D341Med (cell line): ENCODE results near the gene MEGF6.
"Not testable (repeated sequence)": the region's sequence is repeated elsewhere in the genome, so short reads cannot be mapped to it uniquely, and the experiment has no call there.

Experiments
- DNase-seq: peaks from one replicate; pipeline ENCODE4 v3.0.0; 2012; ENCODE audit warnings: low spot score

The MEGF6 gene

GRCh38 chr1:3575515-3575914, 35.8 kb downstream of the MEGF6 start:
- not testable (repeated sequence) for DNase-seq

GRCh38 chr1:3573500-3573899, 37.8 kb downstream of the MEGF6 start:
- no peak for DNase-seq

- not testable (repeated sequence) for DNase-seq
Measured at GRCh38 chr1:3572638-3573037, 38.7 kb downstream of the MEGF6 start.

- DNase-seq, result no peak
Measured at GRCh38 chr1:3571263-3571662, 40.0 kb downstream of the MEGF6 start.

GRCh38 chr1:3570066-3570986, 41.0 kb downstream of the MEGF6 start:
- no peak for DNase-seq

GRCh38 chr1:3569436-3569835, 41.9 kb downstream of the MEGF6 start:
- DNase-seq, result no peak

GRCh38 chr1:3568815-3569435, 42.4 kb downstream of the MEGF6 start:
- no peak for DNase-seq

GRCh38 chr1:3566951-3567804, 44.1 kb downstream of the MEGF6 start:
- no peak for DNase-seq

GRCh38 chr1:3566003-3566885, 45.1 kb downstream of the MEGF6 start:
- DNase-seq, result no peak

- DNase-seq, result peak; percentile 82
Measured at GRCh38 chr1:3564921-3565831, 46.1 kb downstream of the MEGF6 start.

- no peak for DNase-seq
Measured at GRCh38 chr1:3563610-3564009, 47.7 kb downstream of the MEGF6 start.

- no peak for DNase-seq
Measured at GRCh38 chr1:3563125-3563524, 48.2 kb downstream of the MEGF6 start.

GRCh38 chr1:3562712-3563111, 48.6 kb downstream of the MEGF6 start:
- no peak for DNase-seq

GRCh38 chr1:3561702-3562101, 49.6 kb downstream of the MEGF6 start:
- no peak for DNase-seq

GRCh38 chr1:3560981-3561380, 50.3 kb downstream of the MEGF6 start:
- DNase-seq, result no peak

GRCh38 chr1:3560251-3560871, 50.9 kb downstream of the MEGF6 start:
- no peak for DNase-seq

- no peak for DNase-seq
Measured at GRCh38 chr1:3558036-3558726, 53.1 kb downstream of the MEGF6 start.

GRCh38 chr1:3557366-3557765, 53.9 kb downstream of the MEGF6 start:
- no peak for DNase-seq

- DNase-seq, result no peak
Measured at GRCh38 chr1:3556336-3556735, 55.0 kb downstream of the MEGF6 start.
